HepG2 (cell line): ENCODE data around the gene DMXL2. TPM values are rescaled to one million over a fixed set of nuclear protein-coding genes. Genes with fewer than 3 reads are reported as not detected.
A peak's percentile ranks its signal among the peaks of the same experiment; 100 is the strongest.

Experiments
- ATAC-seq: fragments of 200-7000 bp; cut with Tn5 transposase; 3 replicates; pipeline ENCODE4 v1.9.1; 2020; ENCODE audit warnings: mild to moderate bottlenecking, moderate library complexity
- BruUV-seq: library from RNA; stranded (reverse); fragments of 400-500 nt; replicated peaks from 2 replicates; lab custom pipeline; 2021; lab: Mats Ljungman, UMichigan
- CTCF ChIA-PET: fragments of 300-600 bp; formaldehyde crosslinking; extraction: SDS; loops from one replicate; lab custom pipeline; 2021; ENCODE audit warnings: low total read pairs, inconsistent platforms, low intra/inter-chr PET ratio; lab: Yijun Ruan, JAX
- POLR2A ChIA-PET: fragments of 350-600 bp; sonication (Branson Sonifier 250); formaldehyde crosslinking; loops from one replicate; lab custom pipeline; 2020; ENCODE audit warnings: antibody characterized with exemption, inconsistent platforms; lab: Yijun Ruan, JAX
- DNase-seq: peaks from one replicate; pipeline ENCODE4 v3.0.0-alpha.2; 2015; ENCODE audit warnings: low spot score
- FAIRE-seq: peaks from 3 replicates; lab custom pipeline; 2011; peaks lifted over from hg19 to GRCh38; lab: Jason Lieb, UNC
- H2AFZ ChIP-seq: one replicate; pipeline ENCODE4 v1.6.1; 2011; ENCODE audit warnings: low read length, inconsistent platforms
- H3K27ac ChIP-seq: fragments of 300-600 bp; 3 replicates; pipeline ENCODE4 v1.8.0; 2011; ENCODE audit warnings: mixed run types, mild to moderate bottlenecking, mixed read lengths, low read length, inconsistent platforms; ENCODE audit not compliant: insufficient read depth; ENCODE audit errors: extremely low read length
- H3K27me3 ChIP-seq, 2 experiments: fragments of 200-600 bp in 1 of 2; 2 replicates in 1 of 2; 3 replicates in 1 of 2; pipeline versions ENCODE4 v1.6.0 to v1.8.0; 2011; ENCODE audit warnings: low read length in 2 of 2, mild to moderate bottlenecking in 2 of 2, moderate library complexity in 2 of 2, inconsistent platforms in 1 of 2; ENCODE audit not compliant: insufficient read depth in 2 of 2, control insufficient read depth in 1 of 2
- H3K36me3 ChIP-seq, 2 experiments: fragments of 200-600 bp in 1 of 2; replicated peaks in 1 of 2; 2 replicates in 1 of 2; 3 replicates in 1 of 2; pipeline versions ENCODE4 v1.5.1 to v1.8.0; 2011; ENCODE audit warnings: low read length in 2 of 2, inconsistent platforms in 1 of 2; ENCODE audit not compliant: insufficient read depth in 2 of 2, control insufficient read depth in 1 of 2
- H3K4me1 ChIP-seq: 2 replicates; pipeline ENCODE4 v1.5.1; 2012; ENCODE audit warnings: low read length, inconsistent platforms; ENCODE audit not compliant: insufficient read depth
- H3K4me2 ChIP-seq: 2 replicates; pipeline ENCODE4 v1.6.0; 2011; ENCODE audit warnings: low read depth, low read length, inconsistent platforms
- H3K4me3 ChIP-seq, 3 experiments: fragments of 200-600 bp in 1 of 3; sonication (generic), shearing (Covaris generic) in 1 of 3; replicated peaks in 1 of 3; 2 replicates each; pipeline ENCODE4 v1.5.1; 2011 to 2016; ENCODE audit warnings: low read length in 3 of 3, inconsistent platforms in 2 of 3, low read depth in 2 of 3, mild to moderate bottlenecking in 2 of 3, control low read depth in 1 of 3, mixed read lengths in 1 of 3; ENCODE audit not compliant: insufficient read depth in 1 of 3
- H3K79me2 ChIP-seq: one replicate; pipeline ENCODE4 v1.6.1; 2011; ENCODE audit warnings: low read length, inconsistent platforms; ENCODE audit not compliant: insufficient read depth
- H3K9ac ChIP-seq: 2 replicates; pipeline ENCODE4 v1.6.0; 2011; ENCODE audit warnings: mild to moderate bottlenecking, low read depth, low read length, inconsistent platforms; ENCODE audit not compliant: insufficient read depth
- H3K9me3 ChIP-seq: 2 replicates; pipeline ENCODE4 v1.5.1; 2012; ENCODE audit warnings: mild to moderate bottlenecking, low read length
- H4K20me1 ChIP-seq: 2 replicates; pipeline ENCODE4 v1.6.0; 2011; ENCODE audit warnings: inconsistent platforms, mild to moderate bottlenecking, low read length, moderate library complexity; ENCODE audit not compliant: insufficient read depth
- CCDC6 ChIP-seq: sonication (generic); formaldehyde crosslinking; IDR thresholded peaks from 2 replicates; pipeline ENCODE4 v1.8.1; 2022; ENCODE audit warnings: mild to moderate bottlenecking, missing genetic modification reagents, moderate library complexity
- EP300 ChIP-seq, 3 experiments: sonication (generic) in 1 of 3; formaldehyde crosslinking in 1 of 3; IDR thresholded peaks; 2 replicates each; pipeline versions ENCODE4 v1.5.1 to v1.6.1; 2011 to 2020; ENCODE audit warnings: low read depth in 2 of 3, low read length in 2 of 3, borderline replicate concordance in 1 of 3, improper control_type of control experiment in 1 of 3, mild to moderate bottlenecking in 1 of 3, missing genetic modification reagents in 1 of 3, moderate library complexity in 1 of 3
- HNRNPK ChIP-seq: fragments of 200-400 bp; formaldehyde crosslinking; IDR thresholded peaks from 2 replicates; pipeline ENCODE4 v1.6.1; 2018; ENCODE audit warnings: low read length, low read depth, moderate library complexity, mild to moderate bottlenecking; ENCODE audit not compliant: poor library complexity, severe bottlenecking
- RNF2 ChIP-seq: fragments of 450-650 bp; conservative IDR thresholded peaks from 2 replicates; pipeline ENCODE4 v1.6.1; 2016; ENCODE audit warnings: low read depth
- ZHX1 ChIP-seq: sonication (generic); formaldehyde crosslinking; IDR thresholded peaks from 2 replicates; pipeline ENCODE4 v1.8.1; 2022; ENCODE audit warnings: low read depth, mild to moderate bottlenecking, missing genetic modification reagents
- ZNF446 ChIP-seq: sonication (generic); formaldehyde crosslinking; IDR thresholded peaks from 2 replicates; pipeline ENCODE4 v1.5.0; 2020; ENCODE audit warnings: mild to moderate bottlenecking, missing genetic modification reagents
- WGBS: methylation state at CpG from one replicate; pipeline ENCODE4 v1.1.6; 2017; ENCODE audit warnings: low lambda C conversion rate; 5-methylcytosine and 5-hydroxymethylcytosine counted together
- in situ Hi-C: cut with HindIII; loops from 2 replicates; pipeline ENCODE4 v1.10.0; 2017; ENCODE audit warnings: low pct_unique_long_range_greater_than_20kb; ENCODE audit not compliant: extremely low pct_ligation_motif_present
- intact Hi-C: fragments of 100-400 bp; cut with micrococcal nuclease; formaldehyde crosslinking; loops from one replicate; pipeline ENCODE4 v1.10.0; 2022; ENCODE audit not compliant: unreplicated experiment
- polyA plus RNA-seq, 8 experiments: library from polyadenylated mRNA; depleted of rRNA in 3 of 8; stranded (reverse) in 7 of 8; unstranded in 1 of 8; fragments of >200 nt; fragmentation: Illumina TruSeq in 4 of 8; extraction: Trizol in 4 of 8; gene quantifications; 2 replicates each; pipeline versions ENCODE4 v1.2.1 to v1.2.3, GENCODE V29; 2011 to 2016; ENCODE audit warnings: low read depth in 4 of 8, missing spikeins in 1 of 8, mixed read lengths in 1 of 8; ENCODE audit not compliant: insufficient read depth in 1 of 8
- total RNA-seq, 5 experiments: library from RNA; depleted of rRNA; stranded (reverse); fragments of >200 nt; fragmentation: Illumina TruSeq; extraction: Trizol; gene quantifications; 2 replicates each; pipeline ENCODE4 v1.2.3, GENCODE V29; 2016; ENCODE audit warnings: low read depth in 1 of 5

The DMXL2 gene
- total and polyA plus RNA-seq, 2 of the 13 experiments (the other 11 are each of a cell fraction or from before 2014, with no cell fraction given) = 11.6 to 15.3 TPM

- TF ChIP-seq ZHX1 (CRISPR knock-in tag) (no peak), EP300 (IDR thresholded peaks at IDR 0.05; ENCODE audit: low read depth in 2 of 2, low read length in 2 of 2) (no peak), EP300 (CRISPR knock-in tag; IDR thresholded peaks at IDR 0.05; ENCODE audit: borderline replicate concordance) (no peak), CCDC6 (CRISPR knock-in tag) (no peak), ZNF446 (CRISPR knock-in tag) (no peak)
- TF ChIP-seq, all 625 proteins: peak for 0
Measured at GRCh38 chr15:51625236-51625635, 2.7 kb upstream of the DMXL2 start (continued).

DNA sequence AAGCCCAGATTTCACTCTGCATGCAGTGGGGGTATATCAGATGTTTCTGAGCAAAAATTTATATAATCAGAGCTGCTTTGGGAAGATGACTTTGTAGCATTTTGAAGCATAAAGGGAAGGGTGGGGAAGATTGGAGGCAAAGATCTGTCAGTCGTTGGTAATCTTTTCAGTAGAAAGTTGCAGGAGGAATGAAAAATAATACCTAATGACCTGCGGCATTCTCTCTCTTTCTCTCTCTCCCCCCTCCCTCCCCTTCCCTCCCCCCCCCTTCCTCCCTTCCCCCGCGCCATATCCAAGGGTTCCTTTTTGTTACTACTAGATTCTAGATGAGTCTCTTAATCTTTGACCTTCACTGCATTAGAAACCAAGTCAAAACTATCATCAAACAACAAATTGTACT, 1.5 kb upstream of the DMXL2 start:
- FAIRE-seq (no peak), DNase-seq (no peak), ATAC-seq (no peak)
- H3K4me3 ChIP-seq = no peak overlapping the region; a peak in 1 of 6 replicates
- H3K27ac ChIP-seq = no peak overlapping the region
- POLR2A ChIA-PET = no interaction called here
- in situ Hi-C loops (no loop called here), intact Hi-C loops (no loop called here)
- H2AFZ ChIP-seq = peak overlapping the region; percentile 57
- no peak overlapping the region; the same call in 1 of the 2 replicates for H3K9ac ChIP-seq
- CTCF ChIA-PET = no interaction called here
- H4K20me1 ChIP-seq = no peaks in the 10 kb centered on the region
- 91% methylated on average over 4 of the region's 4 CpGs for WGBS
- TF ChIP-seq RNF2 (no peak), HNRNPK (peak; percentile 77)
- H3K4me1 ChIP-seq = peaks cover 29% of the 10 kb centered on the region
- no peaks in the 10 kb centered on the region for H3K36me3 ChIP-seq
- peaks cover 5% of the 10 kb centered on the region for H3K79me2 ChIP-seq
- no peaks in the 10 kb centered on the region; a peak in 1 of 5 replicates for H3K27me3 ChIP-seq
- no TSS peak for BruUV-seq
- H3K9me3 ChIP-seq = no peaks in the 10 kb centered on the region
- no peak overlapping the region for H3K4me2 ChIP-seq
